GM12878 (cell line): Measurements from ENCODE around the gene TECPR1. TPM values are rescaled to one million over a fixed set of nuclear protein-coding genes. Genes with fewer than 3 reads are reported as not detected.

Experiments
- ATAC-seq: fragments of 200-7000 bp; cut with Tn5 transposase; 3 replicates; pipeline ENCODE4 v1.9.1; 2020; ENCODE audit warnings: mild to moderate bottlenecking, moderate library complexity
- BruUV-seq: library from RNA; stranded (reverse); fragments of 400-500 nt; replicated peaks from 2 replicates; lab custom pipeline; 2021; lab: Mats Ljungman, UMichigan
- CTCF ChIA-PET: fragments of 300-600 bp; sonication (Branson Sonifier 250); formaldehyde crosslinking; extraction: SDS; loops from one replicate; lab custom pipeline; 2021; ENCODE audit warnings: inconsistent platforms; lab: Yijun Ruan, JAX
- POLR2A ChIA-PET: fragments of 350-600 bp; formaldehyde crosslinking; extraction: SDS; loops from one replicate; lab custom pipeline; 2021; ENCODE audit warnings: inconsistent platforms; lab: Charles Lee
- RAD21 ChIA-PET: fragments of 300-600 bp; sonication (Branson Sonifier 250); formaldehyde crosslinking; loops from one replicate; lab custom pipeline; 2023; ENCODE audit warnings: antibody characterized with exemption; ENCODE audit not compliant: unreplicated experiment; lab: Charles Lee
- SMC1A ChIA-PET: fragments of 300-600 bp; sonication (Branson Sonifier 250); formaldehyde crosslinking; loops from one replicate; lab custom pipeline; 2023; ENCODE audit not compliant: unreplicated experiment, uncharacterized antibody; lab: Charles Lee
- DNase-seq: peaks from one replicate; pipeline ENCODE4 v3.0.0-alpha.2; 2011; ENCODE audit warnings: low read depth, low spot score
- FAIRE-seq: peaks from 3 replicates; lab custom pipeline; 2011; peaks lifted over from hg19 to GRCh38; lab: Jason Lieb, UNC
- H2AFZ ChIP-seq: 2 replicates; pipeline ENCODE4 v1.6.0; 2011; ENCODE audit warnings: low read depth, low read length, control low read depth; ENCODE audit not compliant: control insufficient read depth
- H3K27ac ChIP-seq: 2 replicates; pipeline ENCODE4 v1.5.1; 2011; ENCODE audit warnings: control low read depth; ENCODE audit not compliant: control insufficient read depth, insufficient read depth
- H3K27me3 ChIP-seq, 2 experiments: replicated peaks in 1 of 2; 2 replicates each; pipeline versions ENCODE4 v1.6.0 to v1.6.1; 2011; ENCODE audit warnings: low read length in 1 of 2; ENCODE audit not compliant: control insufficient read depth in 2 of 2, insufficient read depth in 2 of 2
- H3K36me3 ChIP-seq, 2 experiments: 2 replicates each; pipeline ENCODE4 v1.5.1; 2011; ENCODE audit warnings: low read length in 1 of 2; ENCODE audit not compliant: control insufficient read depth in 2 of 2, insufficient read depth in 2 of 2
- H3K4me1 ChIP-seq: 2 replicates; pipeline ENCODE4 v1.6.1; 2011; ENCODE audit warnings: mild to moderate bottlenecking, low read length, moderate library complexity, mixed read lengths; ENCODE audit not compliant: control insufficient read depth, insufficient read depth
- H3K4me2 ChIP-seq: 2 replicates; pipeline ENCODE4 v1.6.0; 2011; ENCODE audit warnings: control low read depth; ENCODE audit not compliant: control insufficient read depth, insufficient read depth
- H3K4me3 ChIP-seq: fragments of 200-600 bp; sonication (generic); 2 replicates; pipeline ENCODE4 v1.5.1; 2016
- H3K79me2 ChIP-seq: 2 replicates; pipeline ENCODE4 v1.6.0; 2011; ENCODE audit warnings: low read length; ENCODE audit not compliant: control insufficient read depth, insufficient read depth
- H3K9ac ChIP-seq: 2 replicates; pipeline ENCODE4 v1.8.0; 2011; ENCODE audit warnings: low read length, control low read depth, mixed read lengths; ENCODE audit not compliant: control insufficient read depth, insufficient read depth
- H3K9me3 ChIP-seq: replicated peaks from 3 replicates; pipeline ENCODE4 v1.5.1; 2011; ENCODE audit warnings: mild to moderate bottlenecking, low read length; ENCODE audit not compliant: control insufficient read depth, insufficient read depth
- H4K20me1 ChIP-seq: 2 replicates; pipeline ENCODE4 v1.6.0; 2011; ENCODE audit not compliant: control insufficient read depth, insufficient read depth
- BHLHE40 ChIP-seq, 2 experiments: fragments of 450-650 bp in 1 of 2; IDR thresholded peaks; 2 replicates each; pipeline ENCODE4 v1.6.1; 2011 to 2017; ENCODE audit warnings: low read depth in 2 of 2, borderline replicate concordance in 1 of 2, improper control_type of control experiment in 1 of 2, low read length in 1 of 2, mild to moderate bottlenecking in 1 of 2
- CBX5 ChIP-seq: sonication (generic); IDR thresholded peaks from 2 replicates; pipeline ENCODE4 v1.6.1; 2016; ENCODE audit warnings: low read depth, moderate library complexity, mild to moderate bottlenecking, inconsistent platforms
- EZH2 ChIP-seq: IDR thresholded peaks from 2 replicates; pipeline ENCODE4 v1.6.1; 2012; ENCODE audit warnings: low read depth, mild to moderate bottlenecking, control low read depth, inconsistent platforms, low read length, borderline replicate concordance; ENCODE audit not compliant: control insufficient read depth
- HDAC2 ChIP-seq: fragments of 200-600 bp; sonication (generic); IDR thresholded peaks from 2 replicates; pipeline ENCODE4 v1.6.1; 2017
- IKZF1 ChIP-seq: fragments of 450-650 bp; conservative IDR thresholded peaks from 2 replicates; pipeline ENCODE4 v1.6.1; 2017; ENCODE audit warnings: antibody characterized with exemption, mild to moderate bottlenecking
- JUND ChIP-seq: IDR thresholded peaks from 2 replicates; pipeline ENCODE4 v1.6.1; 2012; ENCODE audit warnings: low read depth, mild to moderate bottlenecking, low read length, improper control_type of control experiment, moderate library complexity
- MTA3 ChIP-seq: IDR thresholded peaks from 2 replicates; pipeline ENCODE4 v1.6.1; 2012; ENCODE audit warnings: low read length, inconsistent platforms, borderline replicate concordance
- MXI1 ChIP-seq: fragments of 150-350 bp; IDR thresholded peaks from 2 replicates; pipeline ENCODE4 v1.6.1; 2011; ENCODE audit warnings: low read depth, mild to moderate bottlenecking, inconsistent platforms, low read length, improper control_type of control experiment
- NBN ChIP-seq: fragments of 450-650 bp; IDR thresholded peaks from 2 replicates; pipeline ENCODE4 v1.6.1; 2016
- NFIC ChIP-seq: IDR thresholded peaks from 2 replicates; pipeline ENCODE4 v1.6.1; 2012; ENCODE audit warnings: low read depth, mild to moderate bottlenecking, inconsistent platforms, low read length, moderate library complexity
- POLR2AphosphoS2 ChIP-seq: IDR thresholded peaks from 2 replicates; pipeline ENCODE4 v1.6.1; 2011; ENCODE audit warnings: low read depth, mild to moderate bottlenecking, low read length, improper control_type of control experiment, moderate library complexity
- POLR2AphosphoS5 ChIP-seq: IDR thresholded peaks from 2 replicates; pipeline ENCODE4 v1.6.1; 2011; ENCODE audit warnings: mild to moderate bottlenecking, low read length, inconsistent platforms
- TCF3 ChIP-seq: IDR thresholded peaks from 2 replicates; pipeline ENCODE4 v1.6.1; 2012; ENCODE audit warnings: low read depth, mild to moderate bottlenecking, low read length, borderline replicate concordance; ENCODE audit not compliant: insufficient read depth
- YBX1 ChIP-seq: fragments of 450-650 bp; IDR thresholded peaks from 2 replicates; pipeline ENCODE4 v1.6.1; 2016; ENCODE audit warnings: antibody characterized with exemption
- WGBS: methylation state at CpG from one replicate; pipeline ENCODE4 v1.1.6; 2016; ENCODE audit warnings: low lambda C conversion rate; ENCODE audit not compliant: insufficient replicate concordance, insufficient coverage; ENCODE audit errors: missing lambda C conversion rate; 5-methylcytosine and 5-hydroxymethylcytosine counted together
- in situ Hi-C: fragments of 300-500 bp; cut with MboI; formaldehyde crosslinking; loops from 9 replicates; pipeline ENCODE4 v1.14.3; 2018; ENCODE audit warnings: mixed read lengths
- intact Hi-C: fragments of 100-400 bp; cut with micrococcal nuclease; formaldehyde crosslinking; loops from one replicate; pipeline ENCODE4 v1.14.2; 2022; ENCODE audit not compliant: unreplicated experiment
- polyA plus RNA-seq, 11 experiments: library from polyadenylated mRNA; depleted of rRNA in 4 of 11; unstranded in 6 of 11; stranded (reverse) in 5 of 11; fragments of >200 nt; fragmentation: Nextera tagmentation in 4 of 11; fragmentation: Illumina TruSeq in 1 of 11; extraction: Ambion mirVana in 4 of 11; extraction: Trizol in 1 of 11; gene quantifications; 1 replicate in 1 of 11; 2 replicates in 10 of 11; pipeline versions ENCODE4 v1.2.1 to v1.2.3, GENCODE V29; 2011 to 2016; ENCODE audit warnings: inconsistent platforms in 2 of 11, missing spikeins in 2 of 11, low read depth in 1 of 11
- total RNA-seq, 4 experiments: library from RNA; depleted of rRNA in 3 of 4; stranded (reverse); fragments of >200 nt in 3 of 4; fragmentation: Illumina TruSeq in 1 of 4; extraction: Trizol in 1 of 4; gene quantifications; 2 replicates each; pipeline versions ENCODE4 v1.2.1 to v1.2.3, GENCODE V29; 2013 to 2021
- TF ChIP-seq, protein P1 (sequence below): fragments of 450-650 bp; conservative IDR thresholded peaks from 2 replicates; pipeline ENCODE4 v1.6.1; 2017; ENCODE audit warnings: mild to moderate bottlenecking, moderate library complexity
- TF ChIP-seq, protein P2 (sequence below): IDR thresholded peaks from 2 replicates; pipeline ENCODE4 v1.6.1; 2012; ENCODE audit warnings: low read depth, low read length, improper control_type of control experiment
- TF ChIP-seq, protein P3 (sequence below): IDR thresholded peaks from 2 replicates; pipeline ENCODE4 v1.6.1; 2012; ENCODE audit warnings: low read length, inconsistent platforms

The TECPR1 gene
- total and polyA plus RNA-seq, 10 of the 15 experiments (the other 5 are each of a cell fraction or from before 2014, with no cell fraction given) = 0.26 to 16.8 (median 4.2) TPM

DNA sequence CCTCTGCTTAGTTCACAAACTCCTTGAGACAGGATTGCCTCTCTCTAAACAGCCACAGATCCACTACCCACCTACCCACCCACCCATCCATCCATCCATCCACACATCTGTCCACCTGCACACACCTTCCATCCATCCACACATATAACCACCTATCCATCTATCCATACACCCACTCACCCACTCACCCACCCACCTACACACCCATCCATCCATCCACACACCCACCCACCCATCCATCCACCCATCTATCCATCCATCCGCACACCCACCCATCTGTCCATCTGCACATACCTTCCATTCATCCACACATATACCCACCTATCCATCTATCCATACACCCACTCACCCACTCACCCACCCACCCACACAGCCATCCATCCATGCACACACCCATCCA is 9.7 kb downstream of the TECPR1 start:
- ChIA-PET POLR2A (no interaction called here), RAD21 (no interaction called here), SMC1A (interaction anchor here (0.8 kb wide), 1 partner anchor 132 kb away, joined by 3 read pairs; no protein-coding TSS in a partner anchor), CTCF (interaction anchor here (1.1 to 1.4 kb wide), 2 partner anchors 74 to 136 kb away, joined by 3 to 6 read pairs; partner anchors contain the start of gene LMTK2)
- Histone ChIP-seq H3K27me3 (no peaks in the 10 kb centered on the region), H3K9ac (no peak overlapping the region), H4K20me1 (no peaks in the 10 kb centered on the region), H2AFZ (no peak overlapping the region), H3K4me3 (no peak overlapping the region), H3K79me2 (no peaks in the 10 kb centered on the region), H3K27ac (no peak overlapping the region), H3K4me2 (no peak overlapping the region), H3K4me1 (no peaks in the 10 kb centered on the region), H3K36me3 (no peaks in the 10 kb centered on the region), H3K9me3 (no peaks in the 10 kb centered on the region)
- DNase-seq (no peak), FAIRE-seq (peak; percentile 64), ATAC-seq (no peak)
- in situ Hi-C loops = loop anchor here (5.0 kb wide), 1 partner anchor 220 kb away; no protein-coding TSS in a partner anchor
- intact Hi-C loops = no loop called here
- no peak for TF ChIP-seq NFIC
- TF ChIP-seq POLR2AphosphoS5 = no peak
- no peak for TF ChIP-seq MXI1
- TF ChIP-seq, protein P1, sequence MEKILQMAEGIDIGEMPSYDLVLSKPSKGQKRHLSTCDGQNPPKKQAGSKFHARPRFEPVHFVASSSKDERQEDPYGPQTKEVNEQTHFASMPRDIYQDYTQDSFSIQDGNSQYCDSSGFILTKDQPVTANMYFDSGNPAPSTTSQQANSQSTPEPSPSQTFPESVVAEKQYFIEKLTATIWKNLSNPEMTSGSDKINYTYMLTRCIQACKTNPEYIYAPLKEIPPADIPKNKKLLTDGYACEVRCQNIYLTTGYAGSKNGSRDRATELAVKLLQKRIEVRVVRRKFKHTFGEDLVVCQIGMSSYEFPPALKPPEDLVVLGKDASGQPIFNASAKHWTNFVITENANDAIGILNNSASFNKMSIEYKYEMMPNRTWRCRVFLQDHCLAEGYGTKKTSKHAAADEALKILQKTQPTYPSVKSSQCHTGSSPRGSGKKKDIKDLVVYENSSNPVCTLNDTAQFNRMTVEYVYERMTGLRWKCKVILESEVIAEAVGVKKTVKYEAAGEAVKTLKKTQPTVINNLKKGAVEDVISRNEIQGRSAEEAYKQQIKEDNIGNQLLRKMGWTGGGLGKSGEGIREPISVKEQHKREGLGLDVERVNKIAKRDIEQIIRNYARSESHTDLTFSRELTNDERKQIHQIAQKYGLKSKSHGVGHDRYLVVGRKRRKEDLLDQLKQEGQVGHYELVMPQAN = no peak
- TF ChIP-seq TCF3 = no peak
- TF ChIP-seq, protein P2, sequence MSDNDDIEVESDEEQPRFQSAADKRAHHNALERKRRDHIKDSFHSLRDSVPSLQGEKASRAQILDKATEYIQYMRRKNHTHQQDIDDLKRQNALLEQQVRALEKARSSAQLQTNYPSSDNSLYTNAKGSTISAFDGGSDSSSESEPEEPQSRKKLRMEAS = no peak
- no peak for TF ChIP-seq IKZF1
- no peak for TF ChIP-seq NBN
- TF ChIP-seq BHLHE40 (IDR thresholded peaks at IDR 0.05; ENCODE audit: borderline replicate concordance in 1 of 2, low read depth in 2 of 2, low read length in 1 of 2) = no peak
- TF ChIP-seq MTA3 = no peak
- TF ChIP-seq EZH2 = no peak
- TF ChIP-seq YBX1 = no peak
- TF ChIP-seq JUND = no peak
- TF ChIP-seq HDAC2 = no peak
- TF ChIP-seq, protein P3, sequence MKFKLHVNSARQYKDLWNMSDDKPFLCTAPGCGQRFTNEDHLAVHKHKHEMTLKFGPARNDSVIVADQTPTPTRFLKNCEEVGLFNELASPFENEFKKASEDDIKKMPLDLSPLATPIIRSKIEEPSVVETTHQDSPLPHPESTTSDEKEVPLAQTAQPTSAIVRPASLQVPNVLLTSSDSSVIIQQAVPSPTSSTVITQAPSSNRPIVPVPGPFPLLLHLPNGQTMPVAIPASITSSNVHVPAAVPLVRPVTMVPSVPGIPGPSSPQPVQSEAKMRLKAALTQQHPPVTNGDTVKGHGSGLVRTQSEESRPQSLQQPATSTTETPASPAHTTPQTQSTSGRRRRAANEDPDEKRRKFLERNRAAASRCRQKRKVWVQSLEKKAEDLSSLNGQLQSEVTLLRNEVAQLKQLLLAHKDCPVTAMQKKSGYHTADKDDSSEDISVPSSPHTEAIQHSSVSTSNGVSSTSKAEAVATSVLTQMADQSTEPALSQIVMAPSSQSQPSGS = no peak
- TF ChIP-seq POLR2AphosphoS2 = no peak
- TF ChIP-seq CBX5 = no peak
- no TSS peak for BruUV-seq
- no CpG with 5 or more reads among the region's 1 CpG for WGBS
